Measurements from ENCODE around the gene AKR1A1.
A peak's percentile ranks its signal among the peaks of the same experiment; 100 is the strongest.

AKR1A1 gene

DNA sequence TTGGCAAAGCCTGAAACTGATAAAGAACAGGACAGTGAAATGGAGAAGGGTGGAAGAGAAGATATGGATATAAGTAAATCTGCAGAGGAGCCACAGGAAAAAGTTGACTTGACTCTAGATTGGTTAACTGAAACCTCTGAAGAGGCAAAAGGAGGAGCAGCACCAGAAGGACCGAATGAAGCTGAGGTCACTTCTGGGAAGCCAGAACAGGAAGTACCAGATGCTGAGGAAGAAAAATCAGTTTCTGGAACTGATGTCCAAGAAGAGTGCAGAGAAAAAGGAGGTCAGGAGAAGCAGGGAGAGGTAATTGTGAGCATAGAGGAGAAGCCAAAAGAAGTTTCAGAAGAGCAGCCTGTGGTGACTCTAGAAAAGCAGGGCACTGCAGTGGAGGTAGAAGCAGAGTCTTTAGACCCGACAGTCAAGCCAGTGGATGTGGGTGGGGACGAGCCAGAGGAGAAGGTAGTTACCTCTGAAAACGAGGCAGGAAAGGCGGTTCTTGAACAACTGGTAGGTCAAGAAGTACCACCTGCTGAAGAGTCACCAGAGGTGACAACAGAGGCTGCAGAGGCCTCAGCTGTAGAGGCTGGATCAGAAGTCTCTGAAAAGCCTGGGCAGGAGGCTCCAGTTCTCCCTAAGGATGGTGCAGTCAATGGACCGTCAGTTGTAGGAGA is 56.9 kb downstream of the AKR1A1 start:
- peaks cover 33 to 100% (median 99%) of the 10 kb centered on the region in 11 experiments for H3K36me3 ChIP-seq

GRCh38 chr1:45608175-45609156 is 57.8 kb downstream of the AKR1A1 start:
- H3K27me3 ChIP-seq: no peaks in the 10 kb centered on the region
- H3K9me3 ChIP-seq (replicated peaks in 1 of 11): no peaks in the 10 kb centered on the region
- peak overlapping the region in 2 of 10 experiments; percentile 6 to 19; a peak in 2 of 20 replicates for H3K4me3 ChIP-seq
- peaks cover 0 to 100% (median 70%) of the 10 kb centered on the region in 11 experiments; a peak in 17 of 22 replicates for H4K20me1 ChIP-seq
- TF ChIP-seq Cebpa-rat (IDR thresholded peaks at IDR 0.05): no peak
- peak overlapping the region in 6 of 11 experiments; percentile 11 to 66 (median 43); a peak in 8 of 22 replicates for H3K9ac ChIP-seq
- H3K27ac ChIP-seq: peak overlapping the region in 7 of 11 experiments; percentile 8 to 83 (median 54); a peak in 12 of 22 replicates
- H3K36me3 ChIP-seq: peaks cover 42 to 100% (median 99%) of the 10 kb centered on the region in 11 experiments
- H3K4me2 ChIP-seq: peak overlapping the region; percentile 23 to 89 (median 61); a peak in 19 of 22 replicates
- H3K4me1 ChIP-seq: peaks cover 20 to 43% (median 31%) of the 10 kb centered on the region in 10 experiments; a peak in 18 of 20 replicates

More for the DNA sequence above, 56.9 kb downstream of the AKR1A1 start:
- peak overlapping the region in 5 of 11 experiments; percentile 30 to 83 (median 66); a peak in 7 of 22 replicates for H3K27ac ChIP-seq
- peaks cover 0 to 100% (median 75%) of the 10 kb centered on the region in 11 experiments; a peak in 17 of 22 replicates for H4K20me1 ChIP-seq
- H3K4me3 ChIP-seq: peak overlapping the region in 1 of 10 experiments; percentile 17; a peak in 2 of 20 replicates
- H3K9ac ChIP-seq: peak overlapping the region in 2 of 11 experiments; percentile 51 to 66; a peak in 3 of 22 replicates
- H3K27me3 ChIP-seq: no peaks in the 10 kb centered on the region
- no peaks in the 10 kb centered on the region for H3K9me3 ChIP-seq (replicated peaks in 1 of 11)
- peak overlapping the region in 9 of 11 experiments; percentile 4 to 89 (median 68); a peak in 15 of 22 replicates for H3K4me2 ChIP-seq
- peaks cover 20 to 43% (median 31%) of the 10 kb centered on the region in 10 experiments; a peak in 18 of 20 replicates for H3K4me1 ChIP-seq
- TF ChIP-seq Cebpa-rat (IDR thresholded peaks at IDR 0.05): no peak

DNA sequence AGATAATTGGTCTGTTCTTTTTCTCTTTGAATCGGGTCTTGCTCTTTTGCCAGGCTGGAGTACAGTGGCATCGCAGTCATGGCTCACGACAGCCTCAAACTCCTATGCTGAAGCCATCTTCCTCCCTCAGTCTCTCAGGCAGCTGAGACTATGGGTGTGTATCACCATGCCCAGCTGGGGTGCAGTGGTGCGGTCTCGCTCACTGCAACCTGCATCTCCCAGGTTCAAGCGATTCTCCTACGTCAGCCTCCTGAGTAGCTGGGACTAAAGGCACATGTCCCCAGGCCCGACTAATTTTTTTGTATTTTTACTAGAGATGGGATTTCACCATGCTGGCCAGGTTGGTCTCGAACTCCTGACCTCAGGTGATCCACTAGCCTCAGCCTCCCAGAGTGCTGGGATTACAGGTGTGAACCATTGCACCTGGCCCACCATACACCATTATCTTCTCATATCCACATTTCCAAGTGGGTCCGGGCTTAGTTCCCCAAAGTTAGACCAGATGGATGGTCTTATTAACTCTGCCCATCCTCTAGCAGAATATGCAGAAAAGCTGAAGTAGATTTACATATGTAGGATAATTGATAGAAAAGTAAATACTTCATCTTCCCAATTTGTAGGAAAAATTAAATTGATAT is 60.1 kb downstream of the AKR1A1 start:
- Histone ChIP-seq H3K27me3 (no peaks in the 10 kb centered on the region), H3K9me3 (replicated peaks in 1 of 11) (no peaks in the 10 kb centered on the region), H3K4me2 (no peak overlapping the region), H3K27ac (no peak overlapping the region), H3K4me1 (peaks cover 20 to 43% (median 30%) of the 10 kb centered on the region in 10 experiments; a peak in 18 of 20 replicates), H3K4me3 (no peak overlapping the region), H3K9ac (no peak overlapping the region), H3K36me3 (peaks cover 53 to 100% (median 99%) of the 10 kb centered on the region in 11 experiments), H4K20me1 (peaks cover 0 to 97% (median 62%) of the 10 kb centered on the region in 11 experiments; a peak in 17 of 22 replicates)
- TF ChIP-seq Cebpa-rat (IDR thresholded peaks at IDR 0.05): no peak

DNA sequence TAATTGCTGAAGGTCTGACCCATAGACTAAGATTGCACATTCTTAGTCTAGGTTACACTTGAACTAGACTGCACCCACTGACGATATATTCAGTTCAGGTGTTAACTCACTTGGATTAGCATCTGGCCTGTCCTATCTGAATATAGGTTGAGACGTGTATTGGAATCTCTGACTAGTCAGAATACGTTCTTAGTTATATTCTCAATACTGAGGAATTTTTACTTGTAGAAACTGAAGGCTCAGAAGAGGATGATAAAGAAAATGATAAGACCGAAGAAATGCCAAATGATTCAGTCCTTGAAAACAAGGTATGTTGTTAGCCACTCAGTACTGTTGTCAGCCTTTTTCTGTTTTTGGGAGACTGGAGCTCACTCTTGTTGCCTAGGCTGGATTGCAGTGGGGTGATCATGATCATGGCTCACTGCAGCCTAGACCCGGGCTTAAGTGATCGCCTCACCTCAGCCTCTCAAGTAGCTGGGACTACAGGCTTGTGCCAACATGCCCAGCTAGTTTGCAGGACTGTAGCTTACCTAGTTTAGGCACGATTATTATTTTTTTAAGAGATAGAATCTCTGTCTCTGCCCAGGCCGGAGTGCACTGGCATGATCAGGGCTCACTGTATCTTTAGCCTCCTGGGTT is 62.4 kb downstream of the AKR1A1 start:
- no peaks in the 10 kb centered on the region for H3K27me3 ChIP-seq
- no peak overlapping the region for H3K4me2 ChIP-seq
- H4K20me1 ChIP-seq: peaks cover 0 to 96% (median 46%) of the 10 kb centered on the region in 11 experiments; a peak in 18 of 22 replicates
- H3K36me3 ChIP-seq: peaks cover 68 to 100% (median 99%) of the 10 kb centered on the region in 11 experiments
- H3K27ac ChIP-seq: no peak overlapping the region
- H3K9ac ChIP-seq: no peak overlapping the region
- peaks cover 8 to 25% (median 11%) of the 10 kb centered on the region in 10 experiments; a peak in 18 of 20 replicates for H3K4me1 ChIP-seq
- H3K4me3 ChIP-seq: no peak overlapping the region
- H3K9me3 ChIP-seq (replicated peaks in 1 of 11): no peaks in the 10 kb centered on the region
- no peak for TF ChIP-seq Cebpa-rat (IDR thresholded peaks at IDR 0.05)

GRCh38 chr1:45615885-45616284 is 65.3 kb downstream of the AKR1A1 start:
- H4K20me1 ChIP-seq: peaks cover 0 to 96% (median 55%) of the 10 kb centered on the region in 11 experiments; a peak in 17 of 22 replicates
- H3K4me3 ChIP-seq: no peak overlapping the region
- H3K9ac ChIP-seq: no peak overlapping the region
- H3K27me3 ChIP-seq: no peaks in the 10 kb centered on the region
- peaks cover 0 to 8% (median 0%) of the 10 kb centered on the region in 10 experiments; a peak in 3 of 20 replicates for H3K4me1 ChIP-seq
- no peak overlapping the region for H3K4me2 ChIP-seq
- no peak overlapping the region for H3K27ac ChIP-seq
- H3K9me3 ChIP-seq (replicated peaks in 1 of 11): no peaks in the 10 kb centered on the region
- H3K36me3 ChIP-seq: peaks cover 84 to 100% (median 97%) of the 10 kb centered on the region in 11 experiments
- TF ChIP-seq Cebpa-rat (IDR thresholded peaks at IDR 0.05): no peak

DNA sequence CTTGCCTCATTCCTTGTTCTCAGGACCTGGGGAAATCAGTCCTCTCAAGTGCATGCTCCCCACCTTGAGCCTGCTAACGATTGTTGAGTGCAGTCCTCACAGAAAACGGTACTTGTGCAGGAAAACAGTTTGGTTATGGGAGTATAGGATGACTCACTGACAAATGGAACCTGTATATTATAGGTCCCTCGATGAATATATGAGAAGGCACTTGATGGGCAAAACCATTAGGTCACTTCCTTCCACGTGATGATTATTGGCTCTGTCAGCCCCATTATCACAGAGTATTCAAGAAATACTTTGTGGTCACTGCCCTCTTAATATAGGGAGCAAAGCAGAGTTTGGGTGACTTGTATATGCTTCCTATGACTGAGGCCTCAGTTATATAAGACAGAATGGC is 67.0 kb downstream of the AKR1A1 start:
- Histone ChIP-seq H3K4me3 (no peak overlapping the region), H3K27me3 (no peaks in the 10 kb centered on the region), H3K9me3 (replicated peaks in 1 of 11) (no peaks in the 10 kb centered on the region), H3K4me2 (no peak overlapping the region), H3K4me1 (peaks cover 0 to 25% (median 5%) of the 10 kb centered on the region in 10 experiments; a peak in 9 of 20 replicates), H3K9ac (no peak overlapping the region), H3K27ac (no peak overlapping the region), H3K36me3 (peaks cover 69 to 94% (median 86%) of the 10 kb centered on the region in 11 experiments), H4K20me1 (peaks cover 0 to 93% (median 72%) of the 10 kb centered on the region in 11 experiments; a peak in 19 of 22 replicates)
- TF ChIP-seq Cebpa-rat (IDR thresholded peaks at IDR 0.05): no peak

DNA sequence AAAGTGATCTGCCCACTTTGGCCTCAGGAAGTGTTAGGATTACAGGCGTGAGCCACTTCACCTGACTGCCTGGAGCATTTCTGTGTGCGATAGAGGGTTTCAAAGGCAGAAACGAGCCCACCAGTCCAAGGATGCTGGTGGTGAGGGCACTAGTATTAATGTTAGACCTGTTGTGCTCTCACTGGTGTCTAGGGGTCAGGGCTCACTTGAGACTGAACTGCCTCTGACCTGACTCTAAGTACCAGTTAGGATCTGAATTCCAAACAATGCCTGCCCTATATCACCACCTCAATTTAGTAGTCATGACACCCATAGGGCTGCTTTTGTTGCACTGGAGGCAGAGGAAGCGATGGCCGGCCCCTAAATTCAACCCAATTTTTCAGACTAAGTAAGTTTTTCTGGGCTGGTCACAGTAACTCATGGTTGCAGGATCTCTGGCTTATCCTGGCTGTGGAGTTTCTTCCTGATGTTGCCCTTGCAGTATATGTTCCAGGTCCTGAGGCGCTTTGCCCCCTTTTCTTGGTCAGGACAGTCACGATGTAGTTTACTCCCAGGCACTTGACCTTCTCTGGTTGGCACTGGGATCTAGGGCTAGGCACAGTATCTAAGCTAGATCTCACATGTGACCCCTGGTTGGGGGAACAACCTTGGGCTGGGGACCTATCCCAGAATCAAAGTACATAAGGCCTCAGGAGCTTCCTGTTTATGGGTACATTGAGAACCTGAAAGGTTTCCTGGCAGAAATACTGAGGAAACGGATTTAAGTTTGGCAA is 68.7 kb downstream of the AKR1A1 start:
- Histone ChIP-seq H4K20me1 (peaks cover 0 to 78% (median 69%) of the 10 kb centered on the region in 11 experiments; a peak in 19 of 22 replicates), H3K27ac (0 out of 22 replicates have a peak overlapping the region, but pooled peaks of 1 of the 11 experiments have one; percentile 2), H3K36me3 (peaks cover 62 to 92% (median 84%) of the 10 kb centered on the region in 11 experiments), H3K9ac (no peak overlapping the region), H3K27me3 (no peaks in the 10 kb centered on the region), H3K4me1 (peaks cover 0 to 28% (median 5%) of the 10 kb centered on the region in 10 experiments; a peak in 9 of 20 replicates), H3K9me3 (replicated peaks in 1 of 11) (no peaks in the 10 kb centered on the region), H3K4me3 (no peak overlapping the region), H3K4me2 (no peak overlapping the region)
- no peak for TF ChIP-seq Cebpa-rat (IDR thresholded peaks at IDR 0.05)
